GM21528 (cell line): ENCODE measurements around the gene IRAG1.

Experiments
- ATAC-seq: cut with Tn5 transposase; IDR thresholded peaks from one replicate; pipeline ENCODE4 v1.9.1; 2021; ENCODE audit warnings: mild to moderate bottlenecking, moderate library complexity; ENCODE audit not compliant: unreplicated experiment, low FRiP score

Gene IRAG1

GRCh38 chr11:10670099-10670498 is 23.5 kb downstream of the IRAG1 start:
- ATAC-seq, result no peak

DNA sequence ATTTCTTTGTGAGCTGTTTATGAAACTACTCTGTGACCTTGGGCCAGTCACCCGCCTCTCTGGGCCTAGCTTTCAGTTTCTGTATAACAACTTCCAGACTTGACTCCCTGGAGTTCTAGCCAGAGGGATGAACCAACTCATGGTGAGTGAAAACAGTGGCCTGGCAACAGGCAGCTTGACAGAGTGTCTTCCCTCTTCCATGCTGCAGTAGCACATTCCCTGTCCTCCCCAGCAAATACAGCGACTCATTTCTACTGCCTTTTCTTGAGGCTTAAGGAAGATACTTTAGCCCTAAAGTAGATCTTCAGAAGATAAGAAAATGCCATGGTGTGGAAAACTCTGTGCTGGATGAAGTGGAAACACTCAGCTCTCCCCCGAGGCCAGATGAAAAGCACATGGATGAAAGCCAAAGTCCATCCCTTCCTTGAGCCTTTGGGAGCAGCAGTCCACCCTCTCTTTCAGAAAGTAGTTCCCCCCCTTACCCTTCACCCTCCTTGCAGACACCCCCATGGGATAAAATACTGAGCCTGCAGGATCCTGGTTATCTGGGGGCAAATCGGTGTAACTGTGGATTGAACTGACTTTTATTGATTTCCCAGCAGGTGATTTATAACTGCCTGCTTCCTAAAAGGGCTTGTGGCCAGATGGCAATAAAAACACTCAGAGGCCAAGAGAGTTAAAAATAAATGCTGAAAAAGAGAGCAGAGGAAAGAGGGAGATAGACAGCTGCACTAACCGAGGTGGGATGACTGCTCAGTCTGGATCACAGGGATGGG is 24.1 kb downstream of the IRAG1 start:
- no peak for ATAC-seq

GRCh38 chr11:10667521-10667885 is 26.1 kb downstream of the IRAG1 start:
- no peak for ATAC-seq

- ATAC-seq, result no peak
These were observed 26.7 kb downstream of the IRAG1 start for GRCh38 chr11:10666556-10667520.

GRCh38 chr11:10664496-10664895 is 29.1 kb downstream of the IRAG1 start:
- no peak for ATAC-seq

- no peak for ATAC-seq
These were observed 29.6 kb downstream of the IRAG1 start for GRCh38 chr11:10663990-10664389.

DNA sequence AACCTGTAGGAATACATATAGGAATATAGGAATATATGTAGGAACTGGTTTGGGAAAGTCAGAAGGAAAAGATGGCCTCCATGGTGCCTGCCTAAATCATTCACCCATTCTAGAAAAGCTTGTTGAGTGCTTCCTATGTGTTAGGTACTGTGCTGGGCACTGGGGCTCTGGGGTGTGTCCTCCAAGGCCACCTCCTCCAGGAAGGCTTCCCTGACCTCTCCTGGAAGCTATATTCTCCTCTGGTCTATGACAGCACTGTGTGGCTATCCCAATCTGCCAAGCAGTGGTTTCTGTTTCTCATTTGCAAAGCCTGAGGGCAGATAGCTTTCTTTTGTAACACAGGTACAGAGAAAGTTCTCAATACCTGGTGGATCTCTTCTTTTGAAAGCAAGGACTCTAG is 30.2 kb downstream of the IRAG1 start:
- no peak for ATAC-seq

DNA sequence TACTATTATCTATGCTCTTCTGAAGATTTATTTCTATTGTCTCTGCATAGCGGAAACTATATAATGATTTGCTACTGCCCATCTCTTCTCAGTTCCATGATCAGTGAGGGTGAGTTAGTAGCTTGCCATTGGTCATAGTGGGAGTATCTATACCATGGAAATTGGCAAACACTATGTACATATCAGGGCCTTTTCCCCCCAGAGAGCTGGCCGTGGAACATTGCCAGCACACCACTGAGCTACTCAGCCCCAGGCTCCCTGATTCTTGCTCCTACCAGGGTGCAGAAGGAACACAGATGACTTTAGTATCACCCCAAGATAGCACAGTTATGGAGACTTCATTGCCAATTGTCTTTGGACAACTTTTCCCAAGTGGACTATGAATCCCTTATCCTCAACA is 33.2 kb downstream of the IRAG1 start:
- no peak for ATAC-seq

DNA sequence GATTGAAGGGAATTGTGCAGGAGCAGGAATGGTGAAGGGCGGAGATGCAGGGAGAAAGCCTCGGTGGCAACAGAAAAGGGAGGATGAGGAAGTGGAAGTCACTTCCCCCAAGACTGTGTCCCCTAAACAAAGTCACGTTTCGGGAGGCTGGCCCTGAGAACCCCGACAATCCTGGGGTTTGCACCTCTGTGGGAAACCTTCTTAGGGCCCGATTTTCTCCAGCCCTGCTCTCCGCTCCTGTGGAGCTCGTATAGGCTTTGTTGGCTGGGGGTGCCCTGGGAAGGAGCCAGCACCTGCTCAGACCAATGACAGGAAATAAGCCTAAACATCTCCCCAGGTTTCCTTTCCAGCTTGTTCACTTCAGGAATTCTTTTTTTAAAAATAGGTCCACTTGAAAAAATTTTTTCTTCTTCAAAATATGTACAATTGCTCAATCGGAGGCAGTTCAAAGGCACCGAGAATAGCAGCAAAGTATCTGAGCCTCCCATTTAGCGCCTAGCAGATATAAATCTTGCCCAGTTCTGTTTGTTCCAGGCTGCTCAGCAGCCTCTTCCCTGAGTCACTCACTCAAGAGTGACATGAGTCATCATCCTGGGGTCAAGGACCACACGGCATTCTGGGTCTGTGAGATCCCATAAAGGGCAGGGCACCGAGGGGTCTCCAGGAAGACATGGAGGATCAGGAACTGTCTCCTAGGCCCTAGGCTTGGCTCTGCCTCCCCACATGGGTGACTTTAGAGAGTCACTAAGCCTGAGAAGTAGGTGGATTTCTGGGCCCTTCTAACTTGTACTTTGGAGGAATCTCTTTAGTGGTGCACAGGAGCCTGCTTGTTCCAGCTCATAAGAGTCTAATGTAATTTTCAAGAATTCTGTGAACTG is 34.0 kb downstream of the IRAG1 start:
- ATAC-seq, result no peak

GRCh38 chr11:10658621-10659338 is 34.8 kb downstream of the IRAG1 start:
- ATAC-seq, result no peak

DNA sequence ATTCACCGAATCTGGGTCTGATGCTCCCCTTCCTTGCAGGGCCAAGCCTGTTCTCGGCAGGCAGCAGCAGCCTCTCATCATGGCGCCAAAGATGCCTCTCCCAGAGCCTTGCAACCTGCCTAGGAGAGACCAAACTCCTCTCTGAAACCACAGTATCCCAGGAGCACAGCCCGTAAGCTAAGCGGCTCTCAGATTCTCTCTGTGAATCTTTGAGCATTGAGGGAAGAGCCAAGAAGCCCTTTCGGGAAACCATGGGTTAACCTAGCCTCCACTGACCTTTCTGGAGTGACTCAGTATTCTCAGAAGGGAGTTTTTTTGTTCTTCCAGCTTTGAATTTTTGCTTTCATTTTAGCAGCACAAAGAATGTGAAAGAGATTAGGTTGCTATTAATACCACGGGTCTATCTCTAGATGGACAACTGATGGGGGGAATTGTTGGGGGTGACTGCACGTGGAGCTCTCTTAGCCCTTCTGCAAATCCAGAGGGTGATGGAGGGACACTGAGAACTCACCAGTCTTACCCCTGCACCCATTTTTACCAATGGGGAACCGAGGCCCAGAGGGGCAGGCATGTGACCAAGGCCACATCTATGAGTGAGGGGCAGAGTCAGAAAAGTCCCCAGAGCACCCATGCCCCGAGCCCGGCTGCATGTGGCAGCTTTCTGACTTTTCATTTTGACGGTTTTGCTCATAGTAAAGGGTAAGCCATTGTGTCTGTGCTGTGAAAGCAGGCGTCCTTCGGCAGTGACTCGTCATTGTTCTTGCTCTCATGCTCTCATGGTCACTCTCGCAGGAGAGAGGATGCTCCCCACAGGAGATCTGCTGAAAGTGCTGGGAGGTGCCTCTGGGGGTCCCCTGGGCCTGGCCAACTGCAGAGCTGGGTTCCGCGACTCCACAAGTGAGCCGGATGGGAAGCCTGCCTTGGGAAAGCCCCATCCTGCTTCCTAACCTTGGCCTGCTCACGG is 36.0 kb downstream of the IRAG1 start:
- ATAC-seq, result peak; percentile 45

DNA sequence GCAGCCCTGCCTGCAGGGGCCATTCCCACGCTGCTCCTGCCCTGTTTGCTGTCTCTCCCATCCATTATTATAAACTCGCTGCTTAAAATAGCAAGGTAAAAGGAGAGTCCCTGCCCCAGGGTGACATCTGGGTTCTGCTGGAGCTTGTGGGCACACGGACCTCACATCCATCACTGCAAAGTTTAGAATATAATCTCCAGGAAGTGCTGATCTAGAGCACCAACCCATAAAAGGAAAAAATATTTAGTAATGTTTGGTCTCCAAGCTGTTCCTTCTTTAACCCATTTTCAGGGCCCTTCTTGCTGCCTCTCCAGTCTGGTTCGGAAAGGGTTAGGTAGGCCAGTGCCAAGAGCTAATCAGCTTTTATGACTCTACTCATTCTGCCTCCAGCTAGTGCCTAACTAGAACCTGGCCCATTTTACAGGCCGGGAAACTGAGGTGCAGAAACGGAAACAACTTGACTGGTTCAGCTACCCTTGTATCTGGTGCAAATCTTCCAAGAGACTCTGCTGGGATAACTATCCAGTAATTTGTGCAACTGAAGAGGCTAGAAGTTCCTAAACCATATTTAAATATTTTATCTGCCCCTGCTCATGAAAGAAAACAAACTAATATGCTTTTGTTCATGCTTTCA is 37.5 kb downstream of the IRAG1 start:
- ATAC-seq, result no peak

DNA sequence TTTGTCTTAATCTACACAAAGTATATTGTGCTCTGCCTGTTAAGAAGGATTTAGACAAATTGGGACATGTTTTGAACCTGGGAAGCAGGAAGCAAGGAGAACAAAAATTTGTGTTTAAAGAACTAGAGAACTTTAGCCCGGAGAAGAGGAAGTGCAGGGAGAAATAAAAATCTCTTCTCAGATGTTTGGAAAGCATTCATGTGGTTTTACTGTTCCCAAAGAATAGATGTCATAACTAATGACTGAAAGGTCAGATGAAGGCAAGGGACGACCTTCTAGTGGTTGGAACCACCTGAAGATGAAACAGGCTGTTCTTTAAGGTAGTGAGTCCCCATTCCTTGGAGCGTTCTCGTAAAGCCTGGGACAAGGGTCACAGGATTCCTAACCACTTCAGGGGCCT is 38.3 kb downstream of the IRAG1 start:
- no peak for ATAC-seq

DNA sequence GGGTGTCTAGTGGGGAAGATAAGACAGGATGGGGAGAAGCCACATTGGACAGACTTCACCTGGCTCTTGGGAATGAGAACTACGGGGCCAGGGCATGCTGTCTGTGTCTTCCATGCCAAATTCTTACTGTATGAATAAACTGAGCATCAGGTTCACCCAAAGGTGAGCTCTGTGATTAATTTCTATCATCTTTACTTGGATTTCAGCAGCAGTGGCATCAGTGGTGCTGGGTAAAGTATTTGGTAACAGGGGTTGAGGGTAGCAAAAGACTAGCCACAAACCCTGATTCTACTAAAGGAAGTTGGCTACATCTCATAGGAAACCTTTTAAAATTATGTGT is 38.8 kb downstream of the IRAG1 start:
- no peak for ATAC-seq

DNA sequence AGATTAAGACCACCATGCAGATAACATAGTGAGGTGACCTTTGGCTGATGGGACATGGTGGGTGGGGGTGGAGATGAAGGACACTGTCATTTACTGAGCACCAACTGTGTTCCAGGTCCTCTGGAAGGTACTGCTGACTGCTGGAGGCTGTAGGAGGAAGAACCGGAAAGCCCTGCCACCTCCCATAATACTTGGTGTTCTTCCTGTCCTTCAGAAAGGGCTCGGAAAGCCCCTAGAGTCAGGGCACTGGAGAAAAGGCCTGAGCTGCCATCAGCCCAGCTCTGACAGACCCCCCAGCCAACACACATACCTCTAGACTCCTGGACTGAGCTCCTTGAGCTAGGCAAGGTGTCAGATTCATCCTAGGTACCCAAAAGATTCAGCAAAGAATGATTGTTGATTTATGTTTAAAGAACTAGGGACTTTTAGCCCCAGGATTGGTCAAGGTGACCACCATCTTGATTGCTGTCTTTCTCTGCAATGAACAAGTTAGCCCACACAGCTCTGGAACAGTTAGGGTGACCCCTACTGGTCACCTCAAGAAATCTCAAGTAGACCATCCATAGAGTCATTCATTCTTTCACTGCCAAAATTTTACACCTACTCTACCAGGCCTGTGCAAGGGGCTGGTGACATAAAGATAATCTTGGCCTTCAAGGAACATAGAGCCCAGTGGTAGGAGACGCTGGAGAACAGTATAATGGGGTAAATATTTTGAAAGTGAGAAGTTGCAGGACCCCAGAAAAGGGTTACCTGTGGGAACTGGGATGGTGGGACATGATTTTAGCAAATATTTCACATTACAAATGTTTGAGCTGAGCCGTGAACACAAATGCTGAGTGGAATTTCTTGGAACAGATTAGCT is 39.4 kb downstream of the IRAG1 start:
- no peak for ATAC-seq

DNA sequence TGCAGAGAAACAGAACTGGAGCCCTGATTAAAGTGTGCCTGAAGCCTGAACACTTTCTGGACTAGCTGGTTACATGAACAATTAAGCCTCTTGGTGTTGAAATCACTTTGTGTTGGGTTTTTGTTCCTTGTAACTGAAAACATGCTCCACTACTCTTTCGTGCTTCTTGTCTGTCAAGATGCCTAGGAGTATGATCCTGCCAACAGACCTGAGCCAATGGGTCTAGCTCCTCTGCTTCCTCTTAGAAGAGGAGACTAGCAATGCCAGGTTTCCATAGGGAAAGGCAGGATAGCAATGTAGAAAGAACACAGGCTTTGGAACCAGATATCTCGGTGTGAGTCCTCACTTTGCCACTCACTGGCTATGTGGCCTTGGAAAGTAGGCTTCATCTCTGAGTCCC is 40.3 kb downstream of the IRAG1 start:
- ATAC-seq, result no peak

- no peak for ATAC-seq
These were observed 41.7 kb downstream of the IRAG1 start for GRCh38 chr11:10651656-10652361.
